Activated T-cell treated with anti-CD3 and anti-CD28 coated beads for 4 hours (primary cell): ENCODE results near the gene C1QBP.
"Not testable (repeated sequence)": the region's sequence is repeated elsewhere in the genome, so short reads cannot be mapped to it uniquely, and the experiment has no call there.

Source experiments
- DNase-seq: peaks from one replicate; pipeline ENCODE4 v3.0.0-alpha.2; 2020

The C1QBP gene

GRCh38 chr17:5438716-5439445 lies at the start of gene C1QBP:
C1QBP (minus strand) TSS chr17:5439155; CDS start chr17:5439073, 82 bp downstream.
- DNase-seq: peak; percentile 88

- no peak for DNase-seq
These were observed 49.8 kb upstream of the C1QBP start for GRCh38 chr17:5488752-5489151.

GRCh38 chr17:5486206-5487124 lies 47.5 kb upstream of the C1QBP start, which contains the start of gene MIS12:
MIS12 (plus strand) TSS chr17:5486566; CDS start chr17:5488863, 2,297 bp downstream.
- DNase-seq: peak; percentile 94

GRCh38 chr17:5485270-5486205 lies 46.6 kb upstream of the C1QBP start, which contains the start of gene DERL2:
DERL2 (minus strand) TSS chr17:5486178; CDS start chr17:5486161, 17 bp downstream.
- peak; percentile 19 for DNase-seq

- no peak for DNase-seq
These were observed 42.5 kb upstream of the C1QBP start for GRCh38 chr17:5481451-5481850.

- DNase-seq: no peak
These were observed 42.0 kb upstream of the C1QBP start for GRCh38 chr17:5480962-5481361.

- DNase-seq: no peak
These were observed 40.0 kb upstream of the C1QBP start for GRCh38 chr17:5478992-5479391.

GRCh38 chr17:5473906-5474305 lies 35.0 kb upstream of the C1QBP start:
- no peak for DNase-seq

- no peak for DNase-seq
These were observed 33.6 kb upstream of the C1QBP start for GRCh38 chr17:5472511-5472910.

GRCh38 chr17:5468075-5468473 lies 29.1 kb upstream of the C1QBP start:
- peak; percentile 23 for DNase-seq

- no peak for DNase-seq
These were observed 28.5 kb upstream of the C1QBP start for GRCh38 chr17:5467416-5467815.

- no peak for DNase-seq
These were observed 27.3 kb upstream of the C1QBP start for GRCh38 chr17:5466295-5466694.

- no peak for DNase-seq
These were observed 26.0 kb upstream of the C1QBP start for GRCh38 chr17:5464717-5465507.

- DNase-seq: no peak
These were observed 7.8 kb upstream of the C1QBP start for GRCh38 chr17:5446786-5447185.

- DNase-seq: no peak
These were observed 5.3 kb upstream of the C1QBP start for GRCh38 chr17:5444209-5444608.

- DNase-seq: no peak
These were observed 4.8 kb upstream of the C1QBP start for GRCh38 chr17:5443728-5444127.

GRCh38 chr17:5439446-5439764 lies 450 bp upstream of the C1QBP start:
- no peak for DNase-seq

- no peak for DNase-seq
These were observed 1.1 kb downstream of the C1QBP start for GRCh38 chr17:5437721-5438317.

- DNase-seq: not testable (repeated sequence)
These were observed 3.1 kb downstream of the C1QBP start for GRCh38 chr17:5435781-5436315.

GRCh38 chr17:5434984-5435383 lies 4.0 kb downstream of the C1QBP start:
- no peak for DNase-seq

- DNase-seq: no peak
These were observed 6.9 kb downstream of the C1QBP start for GRCh38 chr17:5431949-5432556.
